CD14-positive monocyte (primary cell): Measurements from ENCODE around the gene PAK2. TPM values are rescaled to one million over a fixed set of nuclear protein-coding genes. Genes with fewer than 3 reads are reported as not detected.

Experiments
- DNase-seq, 3 donors: peaks; one replicate each; pipeline ENCODE4 v3.0.0-alpha.2; 2011 to 2022
- H2AFZ ChIP-seq: 2 replicates; pipeline ENCODE4 v1.6.0; 2012; ENCODE audit warnings: mild to moderate bottlenecking, low read depth, low read length, inconsistent platforms; ENCODE audit not compliant: insufficient read depth, poor library complexity, severe bottlenecking
- H3K27ac ChIP-seq, 2 donors: 1 replicate in 1 of 2; 2 replicates in 1 of 2; pipeline ENCODE4 v1.5.1; 2012 to 2013; ENCODE audit warnings: low read length in 2 of 2, control low read depth in 1 of 2, inconsistent platforms in 1 of 2, low read depth in 1 of 2, mild to moderate bottlenecking in 1 of 2
- H3K27me3 ChIP-seq, 2 donors: one replicate each; pipeline versions ENCODE4 v1.6.0 to v1.6.1; 2011 to 2013; ENCODE audit warnings: low read length in 2 of 2; ENCODE audit not compliant: control insufficient read depth in 2 of 2, insufficient read depth in 2 of 2
- H3K36me3 ChIP-seq, 2 donors: replicated peaks in 1 of 2; 1 replicate in 1 of 2; 2 replicates in 1 of 2; pipeline versions ENCODE4 v1.5.1 to v1.6.1; 2012 to 2013; ENCODE audit warnings: low read length in 2 of 2, control low read depth in 1 of 2, inconsistent platforms in 1 of 2, mild to moderate bottlenecking in 1 of 2; ENCODE audit not compliant: insufficient read depth in 2 of 2, control insufficient read depth in 1 of 2
- H3K4me1 ChIP-seq, 2 donors: 1 replicate in 1 of 2; 2 replicates in 1 of 2; pipeline versions ENCODE4 v1.5.1 to v1.6.1; 2012 to 2013; ENCODE audit warnings: low read length in 2 of 2, control low read depth in 1 of 2, inconsistent platforms in 1 of 2, mild to moderate bottlenecking in 1 of 2, moderate library complexity in 1 of 2; ENCODE audit not compliant: insufficient read depth in 2 of 2, control insufficient read depth in 1 of 2
- H3K4me2 ChIP-seq: replicated peaks from 2 replicates; pipeline ENCODE3; 2012; ENCODE audit warnings: low read length, moderate library complexity, mild to moderate bottlenecking; ENCODE audit not compliant: poor library complexity, severe bottlenecking; ENCODE audit errors: extremely low read depth
- H3K4me3 ChIP-seq, 3 experiments: fragments of 200-600 bp in 1 of 3; sonication (generic) in 1 of 3; replicated peaks in 1 of 3; 1 replicate in 2 of 3; 2 replicates in 1 of 3; pipeline ENCODE4 v1.5.1; 2011 to 2013; ENCODE audit warnings: low read length in 3 of 3, mild to moderate bottlenecking in 3 of 3, control low read depth in 2 of 3, low read depth in 2 of 3, inconsistent platforms in 1 of 3, moderate library complexity in 1 of 3
- H3K79me2 ChIP-seq: 2 replicates; pipeline ENCODE4 v1.6.0; 2012; ENCODE audit warnings: mild to moderate bottlenecking, control low read depth, inconsistent platforms, low read length, moderate library complexity; ENCODE audit not compliant: insufficient read depth
- H3K9ac ChIP-seq: 2 replicates; pipeline ENCODE4 v1.6.0; 2017; ENCODE audit warnings: low read length, mild to moderate bottlenecking; ENCODE audit not compliant: insufficient read depth, poor library complexity, severe bottlenecking
- H3K9me3 ChIP-seq, 2 donors: replicated peaks in 1 of 2; 1 replicate in 1 of 2; 2 replicates in 1 of 2; pipeline versions ENCODE4 v1.5.1 to v1.6.1; 2012 to 2013; ENCODE audit warnings: low read length in 2 of 2, control low read depth in 1 of 2; ENCODE audit not compliant: control insufficient read depth in 1 of 2, insufficient read depth in 1 of 2
- H4K20me1 ChIP-seq: 2 replicates; pipeline ENCODE4 v1.6.0; 2012; ENCODE audit warnings: mild to moderate bottlenecking, low read length, control low read depth, moderate library complexity; ENCODE audit not compliant: insufficient read depth
- H3K27ac Mint-ChIP-seq, 7 donors: one replicate each; pipeline ENCODE4 v1.8.0; 2020; ENCODE audit warnings: mild to moderate bottlenecking in 7 of 7, mixed read lengths in 7 of 7, moderate library complexity in 6 of 7, inconsistent platforms in 2 of 7
- H3K27me3 Mint-ChIP-seq, 3 donors: one replicate each; pipeline ENCODE4 v1.8.0; 2021 to 2022; ENCODE audit warnings: low read depth in 3 of 3, mild to moderate bottlenecking in 3 of 3, mixed read lengths in 3 of 3, moderate library complexity in 3 of 3, inconsistent platforms in 1 of 3
- H3K36me3 Mint-ChIP-seq, 2 donors: one replicate each; pipeline ENCODE4 v1.8.0; 2020; ENCODE audit warnings: mixed read lengths in 2 of 2, inconsistent platforms in 1 of 2, mild to moderate bottlenecking in 1 of 2
- H3K4me1 Mint-ChIP-seq: one replicate; pipeline ENCODE4 v1.8.0; 2020; ENCODE audit warnings: mild to moderate bottlenecking, mixed read lengths
- H3K4me3 Mint-ChIP-seq, 2 donors: one replicate each; pipeline ENCODE4 v1.8.0; 2020; ENCODE audit warnings: mild to moderate bottlenecking in 2 of 2, mixed read lengths in 2 of 2, moderate library complexity in 1 of 2
- H3K9me3 Mint-ChIP-seq, 7 donors: one replicate each; pipeline ENCODE4 v1.8.0; 2020 to 2022; ENCODE audit warnings: mixed read lengths in 7 of 7, mild to moderate bottlenecking in 6 of 7, moderate library complexity in 6 of 7, inconsistent platforms in 2 of 7
- CTCF ChIP-seq: fragments of 200-600 bp; IDR thresholded peaks from one replicate; pipeline ENCODE4 v1.8.0; 2022; ENCODE audit warnings: antibody characterized with exemption, mild to moderate bottlenecking
- WGBS: methylation state at CpG from one replicate; pipeline ENCODE4 v1.1.5; 2013; ENCODE audit warnings: missing lambda C conversion rate; ENCODE audit not compliant: insufficient coverage; 5-methylcytosine and 5-hydroxymethylcytosine counted together
- intact Hi-C, 2 donors: fragments of 100-400 bp; cut with micrococcal nuclease; formaldehyde crosslinking; loops; one replicate each; pipeline versions ENCODE4 v1.15.0 to v1.15.1; 2023
- polyA plus RNA-seq, 3 donors: library from polyadenylated mRNA; depleted of rRNA in 1 of 3; unstranded in 2 of 3; stranded (reverse) in 1 of 3; fragments of 300-500 nt in 2 of 3; fragments of >200 nt in 1 of 3; fragmentation: Illumina TruSeq in 2 of 3; gene quantifications; 1 replicate in 2 of 3; 2 replicates in 1 of 3; pipeline ENCODE4 v1.2.3, GENCODE V29; 2012 to 2021

Gene PAK2
- polyA plus RNA-seq, 3 donors: 32.4 to 44.2 (median 33.2) TPM

- Histone ChIP-seq H3K27me3 (no peaks in the 10 kb centered on the region), H3K4me1 (peaks cover 18 to 25% of the 10 kb centered on the region in 2 donors), H3K79me2 (peaks cover 44% of the 10 kb centered on the region), H3K9me3 (peaks cover 6 to 7% of the 10 kb centered on the region in 2 donors), H2AFZ (peak overlapping the region; percentile 98), H3K27ac (peak overlapping the region; percentile 39 to 90), H3K4me3 (peak overlapping the region; percentile 41 to 83 (median 56)), H3K9ac (peak overlapping the region; percentile 96), H4K20me1 (peaks cover 37% of the 10 kb centered on the region), H3K36me3 (peaks cover 0 to 14% of the 10 kb centered on the region in 2 donors), H3K4me2 (peak overlapping the region; percentile 79)
- H3K9me3 Mint-ChIP-seq: peaks cover 3 to 10% (median 6%) of the 10 kb centered on the region in 7 donors
- WGBS: 41% methylated on average over 4 of the region's 6 CpGs
- DNase-seq: no peak
- intact Hi-C loops: loop anchor here (5.0 kb wide), 1 partner anchor 75 kb away; the partner anchor contains the start of gene NCBP2 (in 2 of the 2)
- peak overlapping the region; percentile 83 to 94 (median 91) for H3K27ac Mint-ChIP-seq
- no peak for TF ChIP-seq CTCF
- H3K36me3 Mint-ChIP-seq: peaks cover 6 to 11% of the 10 kb centered on the region in 2 donors
- H3K4me1 Mint-ChIP-seq: peaks cover 17% of the 10 kb centered on the region
- peaks cover 0 to 5% (median 0%) of the 10 kb centered on the region in 3 donors for H3K27me3 Mint-ChIP-seq
- peak overlapping the region; percentile 81 to 92 for H3K4me3 Mint-ChIP-seq
Measured at GRCh38 chr3:196867155-196867506, 127.5 kb downstream of the PAK2 start.

- peaks cover 18 to 25% of the 10 kb centered on the region in 2 donors for H3K4me1 ChIP-seq
- H3K9ac ChIP-seq: peak within 1 kb of the TSS; percentile 96
- H3K36me3 ChIP-seq: peaks cover 0 to 14% of the 10 kb centered on the region in 2 donors
- Mint-ChIP-seq H3K4me3 (peak within 1 kb of the TSS; percentile 97), H3K27me3 (peaks cover 0 to 2% (median 0%) of the 10 kb centered on the region in 3 donors), H3K27ac (peak within 1 kb of the TSS; percentile 93 to 98 (median 97)), H3K9me3 (peaks cover 3 to 9% (median 6%) of the 10 kb centered on the region in 7 donors), H3K36me3 (peaks cover 6 to 11% of the 10 kb centered on the region in 2 donors), H3K4me1 (peaks cover 17% of the 10 kb centered on the region)
- H3K4me3 ChIP-seq: peak within 1 kb of the TSS; percentile 73 to 83 (median 80)
- no peaks in the 10 kb centered on the region for H3K27me3 ChIP-seq
- under 1% methylated on average over 93 of the region's 93 CpGs for WGBS
- peaks cover 50% of the 10 kb centered on the region for H3K79me2 ChIP-seq
- H3K27ac ChIP-seq: peak within 1 kb of the TSS; percentile 84 to 90
- TF ChIP-seq CTCF: no peak
- H2AFZ ChIP-seq: peak within 1 kb of the TSS; percentile 98
- H3K4me2 ChIP-seq: peak within 1 kb of the TSS; percentile 79
- intact Hi-C loops: loop anchor here (5.0 kb wide), 1 partner anchor 75 kb away; the partner anchor contains the start of gene NCBP2 (in 2 of the 2)
- H3K9me3 ChIP-seq: peaks cover 6 to 7% of the 10 kb centered on the region in 2 donors
- DNase-seq: peak; percentile 86 to 92 (median 92)
- peaks cover 43% of the 10 kb centered on the region for H4K20me1 ChIP-seq
Measured at GRCh38 chr3:196867507-196868296, 128.0 kb downstream of the PAK2 start, which contains the start of gene SENP5. SENP5 (plus strand) TSS chr3:196867920; CDS start chr3:196885182, 17,262 bp downstream.
